Activated CD4-positive, alpha-beta T cell treated with anti-CD3 and anti-CD28 coated beads, Interleukin-2, Interleukin-6, amounts not matched to agents 100 ng/mL and 50 ng/mL, durations not matched to agents 16 hours and 8 hours (primary cell): ENCODE measurements around the gene ARHGEF19.
"Not testable (repeated sequence)": the region's sequence is repeated elsewhere in the genome, so short reads cannot be mapped to it uniquely, and the experiment has no call there.

Experiments
- DNase-seq: peaks from one replicate; pipeline ENCODE4 v3.0.0-alpha.2; 2020

Gene ARHGEF19

GRCh38 chr1:16202281-16203210 lies 9.9 kb downstream of the ARHGEF19 start:
- no peak for DNase-seq

- DNase-seq: no peak
These were observed 12.8 kb downstream of the ARHGEF19 start for GRCh38 chr1:16199700-16200099.

GRCh38 chr1:16199157-16199501 lies 13.3 kb downstream of the ARHGEF19 start:
- no peak for DNase-seq

GRCh38 chr1:16198444-16199156 lies 13.9 kb downstream of the ARHGEF19 start:
- DNase-seq: no peak

GRCh38 chr1:16196874-16197273 lies 15.6 kb downstream of the ARHGEF19 start:
- DNase-seq: no peak

GRCh38 chr1:16196139-16196538 lies 16.3 kb downstream of the ARHGEF19 start:
- not testable (repeated sequence) for DNase-seq

GRCh38 chr1:16195518-16195905 lies 16.9 kb downstream of the ARHGEF19 start:
- no peak for DNase-seq

- DNase-seq: no peak
These were observed 20.4 kb downstream of the ARHGEF19 start for GRCh38 chr1:16191916-16192546.

GRCh38 chr1:16191309-16191708 lies 21.1 kb downstream of the ARHGEF19 start:
- DNase-seq: no peak

GRCh38 chr1:16189921-16190621 lies 22.4 kb downstream of the ARHGEF19 start:
- no peak for DNase-seq

GRCh38 chr1:16189003-16189402 lies 23.4 kb downstream of the ARHGEF19 start:
- DNase-seq: no peak

- DNase-seq: peak; percentile 84
These were observed 24.6 kb downstream of the ARHGEF19 start for GRCh38 chr1:16187748-16188401.

- DNase-seq: no peak
These were observed 25.7 kb downstream of the ARHGEF19 start for GRCh38 chr1:16186655-16187235.

GRCh38 chr1:16184557-16185303 lies 27.7 kb downstream of the ARHGEF19 start:
- no peak for DNase-seq

GRCh38 chr1:16183765-16184556 lies 28.5 kb downstream of the ARHGEF19 start:
- no peak for DNase-seq

GRCh38 chr1:16183179-16183578 lies 29.3 kb downstream of the ARHGEF19 start:
- no peak for DNase-seq

- DNase-seq: no peak
These were observed 30.3 kb downstream of the ARHGEF19 start for GRCh38 chr1:16181887-16182719.

GRCh38 chr1:16180291-16180824 lies 32.1 kb downstream of the ARHGEF19 start:
- DNase-seq: no peak
